Activated B cell treated with CpG ODN at 0.5 μM for 24 hours (primary cell): ENCODE results near the gene SYNPR. TPM values are rescaled to one million over a fixed set of nuclear protein-coding genes. Genes with fewer than 3 reads are reported as not detected.

Experiments used
- ATAC-seq: fragments of 200-7000 bp; cut with Tn5 transposase; one replicate; pipeline ENCODE4 v1.10.0; 2021; ENCODE audit warnings: low read depth, mild to moderate bottlenecking, moderate library complexity
- CTCF ChIA-PET: fragments of 350-600 bp; sonication (Branson Sonifier 250); formaldehyde crosslinking; loops from one replicate; lab custom pipeline; 2021; ENCODE audit warnings: antibody characterized with exemption; lab: Charles Lee
- POLR2A ChIA-PET: fragments of 350-600 bp; sonication (Branson Sonifier 250); formaldehyde crosslinking; loops from one replicate; lab custom pipeline; 2021; ENCODE audit warnings: antibody characterized with exemption; lab: Charles Lee
- DNase-seq: peaks from one replicate; pipeline ENCODE4 v3.0.0; 2022
- H3K27ac Mint-ChIP-seq: one replicate; pipeline ENCODE4 v1.8.0; 2020; ENCODE audit warnings: mixed read lengths
- H3K27me3 Mint-ChIP-seq: one replicate; pipeline ENCODE4 v1.8.0; 2021; ENCODE audit warnings: mixed read lengths
- H3K36me3 Mint-ChIP-seq: one replicate; pipeline ENCODE4 v1.8.0; 2021; ENCODE audit warnings: low read depth, mixed read lengths
- H3K4me1 Mint-ChIP-seq: one replicate; pipeline ENCODE4 v1.8.0; 2021; ENCODE audit warnings: mixed read lengths
- H3K4me3 Mint-ChIP-seq: one replicate; pipeline ENCODE4 v1.8.0; 2020; ENCODE audit warnings: mild to moderate bottlenecking, mixed read lengths
- H3K9me3 Mint-ChIP-seq: one replicate; pipeline ENCODE4 v1.8.0; 2020; ENCODE audit warnings: mixed read lengths
- CTCF ChIP-seq: fragments of 200-600 bp; IDR thresholded peaks from one replicate; pipeline ENCODE4 v1.8.0; 2022; ENCODE audit warnings: antibody characterized with exemption, mild to moderate bottlenecking
- intact Hi-C: fragments of 100-400 bp; cut with micrococcal nuclease; formaldehyde crosslinking; loops from one replicate; pipeline ENCODE4 v1.15.1; 2024
- total RNA-seq: library from RNA; stranded (reverse); gene quantifications from 2 replicates; pipeline ENCODE4 v1.2.3, GENCODE V29; 2022

The SYNPR gene
- total RNA-seq, 1 donor from 2014 or later: not detected

- Mint-ChIP-seq H3K27me3 (no peaks in the 10 kb centered on the region), H3K9me3 (no peaks in the 10 kb centered on the region), H3K27ac (no peak overlapping the region), H3K4me1 (no peaks in the 10 kb centered on the region), H3K4me3 (no peak overlapping the region), H3K36me3 (no peaks in the 10 kb centered on the region)
- DNase-seq: no peak
- intact Hi-C loops: no loop called here
- no peak for ATAC-seq
- TF ChIP-seq CTCF: no peak
- ChIA-PET POLR2A (no interaction called here), CTCF (no interaction called here)
These were observed 37.7 kb upstream of the SYNPR start for GRCh38 chr3:63240381-63240902.

GRCh38 chr3:63242124-63242523, 36.0 kb upstream of the SYNPR start:
- no peak for TF ChIP-seq CTCF
- CTCF ChIA-PET: no interaction called here

GRCh38 chr3:63244486-63244885, 33.6 kb upstream of the SYNPR start:
- no peaks in the 10 kb centered on the region for H3K36me3 Mint-ChIP-seq
- ChIA-PET CTCF (no interaction called here), POLR2A (no interaction called here)
- H3K9me3 Mint-ChIP-seq: no peaks in the 10 kb centered on the region
- TF ChIP-seq CTCF: no peak
- DNase-seq: no peak
- no peak overlapping the region for H3K27ac Mint-ChIP-seq
- no peaks in the 10 kb centered on the region for H3K27me3 Mint-ChIP-seq
- H3K4me1 Mint-ChIP-seq: no peaks in the 10 kb centered on the region
- ATAC-seq: no peak
- H3K4me3 Mint-ChIP-seq: no peak overlapping the region
- intact Hi-C loops: no loop called here

More at GRCh38 chr3:63242124-63242523, 36.0 kb upstream of the SYNPR start:
- intact Hi-C loops: no loop called here
- POLR2A ChIA-PET: no interaction called here
- H3K4me1 Mint-ChIP-seq: no peaks in the 10 kb centered on the region
- H3K36me3 Mint-ChIP-seq: no peaks in the 10 kb centered on the region
- ATAC-seq (no peak), DNase-seq (no peak)
- no peak overlapping the region for H3K27ac Mint-ChIP-seq
- no peak overlapping the region for H3K4me3 Mint-ChIP-seq
- no peaks in the 10 kb centered on the region for H3K9me3 Mint-ChIP-seq
- H3K27me3 Mint-ChIP-seq: no peaks in the 10 kb centered on the region

GRCh38 chr3:63245726-63246241, 32.3 kb upstream of the SYNPR start:
- no peak overlapping the region for H3K27ac Mint-ChIP-seq
- no peaks in the 10 kb centered on the region for H3K4me1 Mint-ChIP-seq
- no peaks in the 10 kb centered on the region for H3K27me3 Mint-ChIP-seq
- ATAC-seq: no peak
- no peaks in the 10 kb centered on the region for H3K36me3 Mint-ChIP-seq
- POLR2A ChIA-PET: no interaction called here
- no peaks in the 10 kb centered on the region for H3K9me3 Mint-ChIP-seq
- CTCF ChIA-PET: no interaction called here
- TF ChIP-seq CTCF: no peak
- DNase-seq: no peak
- intact Hi-C loops: no loop called here
- H3K4me3 Mint-ChIP-seq: no peak overlapping the region

GRCh38 chr3:63248015-63248414, 30.1 kb upstream of the SYNPR start:
- no peaks in the 10 kb centered on the region for H3K36me3 Mint-ChIP-seq
- POLR2A ChIA-PET: no interaction called here
- no peak for ATAC-seq

More at GRCh38 chr3:63248015-63248414, 30.1 kb upstream of the SYNPR start:
- Mint-ChIP-seq H3K27ac (no peak overlapping the region), H3K9me3 (no peaks in the 10 kb centered on the region), H3K27me3 (no peaks in the 10 kb centered on the region), H3K4me3 (no peak overlapping the region), H3K4me1 (no peaks in the 10 kb centered on the region)
- intact Hi-C loops: no loop called here
- CTCF ChIA-PET: no interaction called here
- no peak for TF ChIP-seq CTCF
- no peak for DNase-seq
